Fibroblast of lung (primary cell): ENCODE measurements around the gene SURF2. TPM values are rescaled to one million over a fixed set of nuclear protein-coding genes. Genes with fewer than 3 reads are reported as not detected.
A peak's percentile ranks its signal among the peaks of the same experiment; 100 is the strongest.
"Not testable (repeated sequence)": the region's sequence is repeated elsewhere in the genome, so short reads cannot be mapped to it uniquely, and the experiment has no call there.

Experiments
- DNase-seq, 2 donors: peaks; one replicate each; pipeline versions ENCODE4 v3.0.0 to v3.0.0-alpha.2; 2010; ENCODE audit warnings: low read depth in 2 of 2
- H2AFZ ChIP-seq: 2 replicates; pipeline ENCODE4 v1.5.1; 2012; ENCODE audit warnings: low read length, control low read depth, inconsistent platforms
- H3K27ac ChIP-seq: 2 replicates; pipeline ENCODE4 v1.5.1; 2011; ENCODE audit warnings: low read length, control low read depth; ENCODE audit not compliant: insufficient read depth
- H3K27me3 ChIP-seq: 2 replicates; pipeline ENCODE4 v1.5.1; 2011; ENCODE audit warnings: mild to moderate bottlenecking, low read length; ENCODE audit not compliant: control insufficient read depth, insufficient read depth
- H3K36me3 ChIP-seq: 2 replicates; pipeline ENCODE4 v1.5.1; 2011; ENCODE audit warnings: low read length; ENCODE audit not compliant: control insufficient read depth, insufficient read depth
- H3K4me1 ChIP-seq: 2 replicates; pipeline ENCODE4 v1.5.1; 2011; ENCODE audit warnings: low read length; ENCODE audit not compliant: control insufficient read depth, insufficient read depth; ENCODE audit errors: extremely low read depth
- H3K4me2 ChIP-seq: 2 replicates; pipeline ENCODE4 v1.5.1; 2011; ENCODE audit warnings: low read length, control low read depth; ENCODE audit not compliant: insufficient read depth; ENCODE audit errors: extremely low read depth
- H3K4me3 ChIP-seq, 4 experiments: fragments of 200-600 bp in 1 of 4; sonication (generic) in 1 of 4; replicated peaks in 1 of 4; 2 replicates each; pipeline ENCODE4 v1.5.1; 2011 to 2016; ENCODE audit warnings: low read length in 4 of 4, low read depth in 3 of 4, mild to moderate bottlenecking in 3 of 4, control low read depth in 2 of 4, inconsistent platforms in 1 of 4, mixed read lengths in 1 of 4; ENCODE audit not compliant: insufficient read depth in 1 of 4; ENCODE audit errors: control extremely low read depth in 1 of 4
- H3K79me2 ChIP-seq: 2 replicates; pipeline ENCODE4 v1.5.1; 2012; ENCODE audit warnings: mild to moderate bottlenecking, low read length, inconsistent platforms; ENCODE audit not compliant: control insufficient read depth, insufficient read depth
- H3K9ac ChIP-seq: 2 replicates; pipeline ENCODE4 v1.5.1; 2011; ENCODE audit warnings: mild to moderate bottlenecking, low read length, control low read depth; ENCODE audit not compliant: insufficient read depth
- H3K9me3 ChIP-seq: 2 replicates; pipeline ENCODE4 v1.5.1; 2012; ENCODE audit warnings: low read depth, low read length; ENCODE audit not compliant: control insufficient read depth, insufficient read depth
- H4K20me1 ChIP-seq: 2 replicates; pipeline ENCODE4 v1.5.1; 2011; ENCODE audit warnings: low read length; ENCODE audit not compliant: control insufficient read depth, insufficient read depth; ENCODE audit errors: extremely low read depth
- EZH2 ChIP-seq: IDR thresholded peaks from 2 replicates; pipeline ENCODE4 v1.5.1; 2012; ENCODE audit warnings: low read length, control low read depth, mild to moderate bottlenecking; ENCODE audit errors: missing control alignments
- polyA plus RNA-seq, 2 donors: library from polyadenylated mRNA; depleted of rRNA in 1 of 2; stranded (reverse) in 1 of 2; unstranded in 1 of 2; fragments of >200 nt; gene quantifications; 2 replicates each; pipeline ENCODE4 v1.2.1, GENCODE V29; 2011 to 2012; ENCODE audit warnings: missing spikeins in 1 of 2
- total RNA-seq: library from RNA; depleted of rRNA; stranded (reverse); fragments of >200 nt; gene quantifications from 2 replicates; pipeline ENCODE4 v1.2.1, GENCODE V29; 2014
- TF ChIP-seq, protein P1 (sequence below), 2 donors: IDR thresholded peaks in 1 of 2; conservative IDR thresholded peaks in 1 of 2; 1 replicate in 1 of 2; 2 replicates in 1 of 2; pipeline ENCODE4 v1.5.1; 2011 to 2012; ENCODE audit warnings: low read length in 2 of 2, control low read depth in 1 of 2, inconsistent platforms in 1 of 2, low read depth in 1 of 2, mild to moderate bottlenecking in 1 of 2

The SURF2 gene
- total and polyA plus RNA-seq, 2 donors (not counting 1 experiment from before 2014, with no cell fraction given): 11.2 to 13.9 TPM

DNA sequence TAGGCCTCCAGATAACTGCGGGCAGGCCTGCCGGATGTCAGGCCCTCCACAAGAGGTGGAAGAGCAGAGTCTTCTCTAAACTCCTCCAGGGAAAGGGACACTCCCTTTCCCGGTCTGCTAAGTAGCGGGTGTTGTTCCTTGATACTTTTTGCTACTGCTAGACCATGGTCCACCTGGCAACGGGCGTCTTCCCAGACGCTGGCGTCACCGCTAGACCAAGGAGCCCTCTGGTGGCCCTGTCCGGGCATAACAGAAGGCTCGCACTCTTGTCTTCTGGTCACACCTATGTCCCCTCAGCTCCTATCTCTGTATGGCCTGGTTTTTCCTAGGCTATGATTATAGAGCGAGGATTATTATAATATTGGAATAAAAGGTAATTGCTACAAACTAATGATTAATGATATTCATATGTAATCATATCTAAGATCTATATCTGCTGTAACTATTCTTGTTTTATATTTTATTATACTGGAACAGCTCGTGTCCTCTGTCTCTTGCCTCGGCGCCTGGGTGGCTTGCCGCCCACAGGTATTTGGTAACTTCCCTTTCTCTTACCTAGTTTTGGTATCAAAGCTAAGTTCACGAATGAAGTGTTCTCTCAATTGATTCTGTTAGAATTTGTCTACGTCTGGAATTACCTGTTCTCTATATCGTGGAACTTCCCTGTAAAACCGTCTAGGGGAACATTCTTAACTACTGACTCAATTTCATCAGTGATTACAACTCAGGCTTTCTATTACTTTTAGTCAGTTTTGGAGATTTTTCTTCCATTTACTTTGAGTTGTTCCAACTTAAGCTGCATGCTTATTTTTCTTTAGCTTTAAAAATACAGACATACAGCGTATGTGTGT, 26.8 kb upstream of the SURF2 start:
- H3K36me3 ChIP-seq: peaks cover 24% of the 10 kb centered on the region
- H3K27me3 ChIP-seq, H3K9ac ChIP-seq, H3K9me3 ChIP-seq, H3K27ac ChIP-seq, H3K4me3 ChIP-seq, H2AFZ ChIP-seq, H4K20me1 ChIP-seq, H3K4me1 ChIP-seq, H3K4me2 ChIP-seq, H3K79me2 ChIP-seq: not testable (repeated sequence)
- DNase-seq: peak in 1 of 2 donors; percentile 13
- TF ChIP-seq, protein P1, sequence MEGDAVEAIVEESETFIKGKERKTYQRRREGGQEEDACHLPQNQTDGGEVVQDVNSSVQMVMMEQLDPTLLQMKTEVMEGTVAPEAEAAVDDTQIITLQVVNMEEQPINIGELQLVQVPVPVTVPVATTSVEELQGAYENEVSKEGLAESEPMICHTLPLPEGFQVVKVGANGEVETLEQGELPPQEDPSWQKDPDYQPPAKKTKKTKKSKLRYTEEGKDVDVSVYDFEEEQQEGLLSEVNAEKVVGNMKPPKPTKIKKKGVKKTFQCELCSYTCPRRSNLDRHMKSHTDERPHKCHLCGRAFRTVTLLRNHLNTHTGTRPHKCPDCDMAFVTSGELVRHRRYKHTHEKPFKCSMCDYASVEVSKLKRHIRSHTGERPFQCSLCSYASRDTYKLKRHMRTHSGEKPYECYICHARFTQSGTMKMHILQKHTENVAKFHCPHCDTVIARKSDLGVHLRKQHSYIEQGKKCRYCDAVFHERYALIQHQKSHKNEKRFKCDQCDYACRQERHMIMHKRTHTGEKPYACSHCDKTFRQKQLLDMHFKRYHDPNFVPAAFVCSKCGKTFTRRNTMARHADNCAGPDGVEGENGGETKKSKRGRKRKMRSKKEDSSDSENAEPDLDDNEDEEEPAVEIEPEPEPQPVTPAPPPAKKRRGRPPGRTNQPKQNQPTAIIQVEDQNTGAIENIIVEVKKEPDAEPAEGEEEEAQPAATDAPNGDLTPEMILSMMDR (conservative IDR thresholded peaks at IDR 0.05 in 1 of 2, IDR thresholded peaks at IDR 0.05 in 1 of 2; ENCODE audit: low read depth in 1 of 2, low read length in 2 of 2): peak; percentile 48 to 50

DNA sequence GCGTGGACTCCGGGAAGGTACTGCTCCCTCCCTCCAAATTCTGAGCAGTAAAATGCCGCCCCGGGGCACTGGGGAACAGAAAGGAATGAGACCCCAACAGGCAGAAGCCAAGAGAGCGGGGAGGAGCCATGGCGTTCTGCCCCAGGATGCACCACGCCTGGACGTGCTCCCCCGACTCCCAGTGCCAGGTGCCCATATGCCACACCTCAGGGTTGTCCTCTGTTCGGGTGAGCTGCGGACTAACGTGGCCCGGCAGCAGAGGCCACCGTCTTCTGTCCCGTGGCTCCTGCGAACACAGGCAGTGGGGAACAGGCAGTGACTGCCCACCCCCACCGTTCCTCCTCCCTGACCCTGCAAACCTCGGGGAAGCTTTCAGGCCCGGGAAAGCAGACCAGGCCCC, 25.1 kb upstream of the SURF2 start:
- H3K79me2 ChIP-seq: peaks cover 13% of the 10 kb centered on the region
- no peaks in the 10 kb centered on the region for H3K9me3 ChIP-seq
- H3K4me3 ChIP-seq: no peak overlapping the region

DNA sequence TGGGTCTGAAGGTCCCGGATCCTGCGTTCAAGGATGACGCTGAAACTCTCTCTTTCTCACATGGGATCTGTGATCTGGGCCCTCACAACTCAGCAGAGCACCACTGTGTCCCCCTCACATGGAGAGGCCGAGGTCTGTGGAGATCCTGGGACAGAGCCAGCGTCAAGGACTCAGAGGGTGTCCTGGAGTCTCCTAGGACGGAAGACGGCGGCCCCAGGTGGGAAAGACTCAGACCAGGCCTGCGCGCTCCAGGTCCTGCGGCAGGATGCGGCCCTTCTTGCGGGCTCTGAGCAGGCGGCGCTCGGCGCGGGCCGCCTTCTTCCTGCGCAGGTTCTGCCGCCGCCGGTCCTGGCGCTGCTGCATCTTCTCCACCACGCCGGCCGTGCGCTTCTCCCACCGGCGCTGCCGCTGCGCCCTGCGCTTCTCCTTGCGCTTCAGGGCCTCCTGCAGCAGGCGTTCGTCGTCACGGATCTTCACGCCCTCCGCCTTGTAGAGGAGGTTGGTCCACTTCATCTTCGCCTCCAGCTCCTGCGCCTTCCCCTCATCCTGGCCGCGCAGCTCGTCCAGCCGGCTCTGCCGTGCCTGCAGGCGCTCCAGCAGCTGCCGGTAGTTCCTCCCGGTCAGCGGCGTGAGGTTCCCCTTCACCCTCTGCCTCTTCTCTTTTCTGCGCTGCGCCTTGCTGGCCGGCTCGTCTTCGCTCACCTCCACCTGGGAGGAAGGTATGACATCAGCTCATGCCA, 24.5 kb upstream of the SURF2 start:
- Histone ChIP-seq H3K36me3 (peaks cover 24% of the 10 kb centered on the region), H3K79me2 (peaks cover 13% of the 10 kb centered on the region), H3K4me3 (no peak overlapping the region), H2AFZ (no peak overlapping the region), H3K4me2 (no peak overlapping the region), H3K9ac (no peak overlapping the region), H3K27ac (no peak overlapping the region), H3K9me3 (no peaks in the 10 kb centered on the region), H4K20me1 (no peaks in the 10 kb centered on the region), H3K4me1 (peaks cover 2% of the 10 kb centered on the region), H3K27me3 (no peaks in the 10 kb centered on the region)
- no peak for DNase-seq
- TF ChIP-seq, protein P1 (conservative IDR thresholded peaks at IDR 0.05 in 1 of 2, IDR thresholded peaks at IDR 0.05 in 1 of 2; ENCODE audit: low read depth in 1 of 2, low read length in 2 of 2): no peak
- TF ChIP-seq EZH2: no peak

More for the DNA sequence above, 25.1 kb upstream of the SURF2 start:
- Histone ChIP-seq H3K36me3 (peaks cover 24% of the 10 kb centered on the region), H3K9ac (no peak overlapping the region), H4K20me1 (no peaks in the 10 kb centered on the region), H3K27ac (no peak overlapping the region), H2AFZ (no peak overlapping the region), H3K4me1 (no peaks in the 10 kb centered on the region), H3K4me2 (no peak overlapping the region), H3K27me3 (no peaks in the 10 kb centered on the region)
- TF ChIP-seq, protein P1 (conservative IDR thresholded peaks at IDR 0.05 in 1 of 2, IDR thresholded peaks at IDR 0.05 in 1 of 2; ENCODE audit: low read depth in 1 of 2, low read length in 2 of 2): no peak
- DNase-seq: no peak
